ENCODE measurements around the gene CHD8. TPM values are rescaled to one million over a fixed set of nuclear protein-coding genes. Genes with fewer than 3 reads are reported as not detected.

CHD8 gene
- total and polyA plus RNA-seq, 2 of the 4 experiments (the other 2 are of a cell fraction) = 32.1 to 55.0 TPM

DNA sequence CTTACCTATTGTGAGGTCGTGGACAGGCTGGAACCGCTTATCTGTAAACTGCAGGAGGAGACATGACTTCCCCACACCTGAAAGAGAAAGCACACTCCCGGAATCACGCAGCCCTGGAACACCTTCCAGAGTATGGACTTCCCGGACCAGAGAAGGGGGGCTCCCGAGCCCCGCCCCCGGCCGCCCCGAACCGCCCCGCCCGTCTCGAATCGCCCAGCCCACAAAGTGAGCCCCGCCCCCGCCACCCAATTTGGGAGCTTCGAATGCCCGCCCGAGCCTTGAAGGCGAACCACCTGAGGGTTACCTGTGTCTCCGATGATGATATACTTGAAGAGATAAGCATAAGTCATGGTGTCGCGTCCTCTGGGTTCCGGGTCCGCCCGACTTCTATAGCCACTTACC, 20.6 kb upstream of the CHD8 start (continued):
- TF ChIP-seq MAFK (IDR thresholded peaks at IDR 0.05; ENCODE audit: low read depth, low read length) (no peak), RCOR1 (IDR thresholded peaks at IDR 0.05; ENCODE audit: insufficient replicate concordance, low read length) (no peak), BHLHE40 (IDR thresholded peaks at IDR 0.05; ENCODE audit: low read depth, low read length) (no peak), CEBPB (IDR thresholded peaks at IDR 0.05; ENCODE audit: low read depth, low read length) (no peak)
- TF ChIP-seq, protein P1, sequence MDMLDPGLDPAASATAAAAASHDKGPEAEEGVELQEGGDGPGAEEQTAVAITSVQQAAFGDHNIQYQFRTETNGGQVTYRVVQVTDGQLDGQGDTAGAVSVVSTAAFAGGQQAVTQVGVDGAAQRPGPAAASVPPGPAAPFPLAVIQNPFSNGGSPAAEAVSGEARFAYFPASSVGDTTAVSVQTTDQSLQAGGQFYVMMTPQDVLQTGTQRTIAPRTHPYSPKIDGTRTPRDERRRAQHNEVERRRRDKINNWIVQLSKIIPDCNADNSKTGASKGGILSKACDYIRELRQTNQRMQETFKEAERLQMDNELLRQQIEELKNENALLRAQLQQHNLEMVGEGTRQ (IDR thresholded peaks at IDR 0.05; ENCODE audit: low read depth, low read length) = no peak

All from IMR-90 (cell line).